ENCODE measurements around the gene SIPA1L3.

Gene SIPA1L3

GRCh38 chr19:37999309-38000213 lies 92.6 kb downstream of the SIPA1L3 start:
- peak; percentile 71 for DNase-seq

- DNase-seq, result no peak
These were observed 94.3 kb downstream of the SIPA1L3 start for GRCh38 chr19:38001158-38001781.

GRCh38 chr19:38003438-38004185 lies 96.6 kb downstream of the SIPA1L3 start:
- DNase-seq, result peak; percentile 89

GRCh38 chr19:38004186-38004520 lies 97.1 kb downstream of the SIPA1L3 start:
- no peak for DNase-seq

- DNase-seq, result peak; percentile 89
These were observed 97.7 kb downstream of the SIPA1L3 start for GRCh38 chr19:38004521-38005223.

GRCh38 chr19:38005224-38005614 lies 98.2 kb downstream of the SIPA1L3 start:
- DNase-seq, result no peak

GRCh38 chr19:38006361-38007045 lies 99.5 kb downstream of the SIPA1L3 start:
- no peak for DNase-seq

GRCh38 chr19:38009650-38010242 lies 102.7 kb downstream of the SIPA1L3 start:
- no peak for DNase-seq

- DNase-seq, result no peak
These were observed 104.4 kb downstream of the SIPA1L3 start for GRCh38 chr19:38011426-38011825.

- no peak for DNase-seq
These were observed 105.3 kb downstream of the SIPA1L3 start for GRCh38 chr19:38012290-38012689.

GRCh38 chr19:38012944-38013343 lies 105.9 kb downstream of the SIPA1L3 start:
- DNase-seq, result no peak

GRCh38 chr19:38013913-38014580 lies 107.0 kb downstream of the SIPA1L3 start:
- no peak for DNase-seq

- DNase-seq, result no peak
These were observed 108.2 kb downstream of the SIPA1L3 start for GRCh38 chr19:38015216-38015615.

GRCh38 chr19:38015761-38016160 lies 108.8 kb downstream of the SIPA1L3 start:
- no peak for DNase-seq

GRCh38 chr19:38017401-38018151 lies 110.6 kb downstream of the SIPA1L3 start:
- no peak for DNase-seq

GRCh38 chr19:38018694-38019395 lies 111.8 kb downstream of the SIPA1L3 start:
- no peak for DNase-seq

GRCh38 chr19:38019396-38019724 lies 112.4 kb downstream of the SIPA1L3 start:
- no peak for DNase-seq

- peak; percentile 66 for DNase-seq
These were observed 113.3 kb downstream of the SIPA1L3 start for GRCh38 chr19:38020311-38020710.

GRCh38 chr19:38021352-38021751 lies 114.3 kb downstream of the SIPA1L3 start:
- DNase-seq, result no peak
